NB4 (cell line): ENCODE measurements around the gene TTN.

Source experiments
- DNase-seq: peaks from one replicate; pipeline ENCODE4 v3.0.0; 2010; ENCODE audit warnings: low read depth
- H3K4me3 ChIP-seq: one replicate; pipeline ENCODE4 v1.5.1; 2011; ENCODE audit warnings: mild to moderate bottlenecking, low read depth, low read length, moderate library complexity
- CTCF ChIP-seq: IDR thresholded peaks from one replicate; pipeline ENCODE4 v1.5.1; 2012; ENCODE audit warnings: low read depth, low read length
- MAX ChIP-seq: IDR thresholded peaks from 2 replicates; pipeline ENCODE4 v1.6.1; 2011; ENCODE audit warnings: low read depth, low read length
- MYC ChIP-seq: IDR thresholded peaks from 2 replicates; pipeline ENCODE4 v1.6.1; 2011; ENCODE audit warnings: low read depth, low read length
- POLR2A ChIP-seq: IDR thresholded peaks from 2 replicates; pipeline ENCODE4 v1.6.1; 2011; ENCODE audit warnings: mild to moderate bottlenecking; ENCODE audit not compliant: insufficient read length; ENCODE audit errors: extremely low read depth

Gene TTN

GRCh38 chr2:178510384-178510783 is 296.8 kb downstream of the TTN start:
- no peak overlapping the region for H3K4me3 ChIP-seq

GRCh38 chr2:178508646-178509045 is 298.6 kb downstream of the TTN start:
- no peak for TF ChIP-seq MAX
- TF ChIP-seq CTCF = no peak
- TF ChIP-seq MYC = no peak
- no peak for TF ChIP-seq POLR2A
- H3K4me3 ChIP-seq = no peak overlapping the region
- no peak for DNase-seq

More at GRCh38 chr2:178510384-178510783, 296.8 kb downstream of the TTN start:
- TF ChIP-seq POLR2A (no peak), CTCF (no peak), MYC (no peak), MAX (no peak)
- DNase-seq = no peak

DNA sequence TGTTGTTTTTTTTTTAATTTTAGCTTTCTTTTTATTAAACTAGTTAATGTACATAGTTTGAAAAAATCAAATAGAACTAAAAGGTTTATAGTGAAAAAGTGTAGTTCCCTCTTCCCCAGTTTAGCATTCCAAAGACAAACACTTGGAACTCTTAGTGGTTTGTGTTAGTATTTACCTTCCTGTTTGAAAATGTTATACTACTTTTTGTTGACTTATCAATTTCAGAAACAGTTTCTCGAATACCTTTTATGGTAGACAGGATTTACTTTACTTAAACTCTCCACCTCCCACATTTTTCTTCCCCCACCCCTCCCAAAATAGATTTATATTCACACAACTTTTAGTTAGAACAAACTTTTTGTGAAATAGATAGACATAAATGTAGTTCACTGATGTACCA is 300.3 kb downstream of the TTN start:
- H3K4me3 ChIP-seq = no peak overlapping the region
- TF ChIP-seq CTCF (no peak), MAX (no peak), POLR2A (no peak), MYC (no peak)
- DNase-seq = no peak

- no peak overlapping the region for H3K4me3 ChIP-seq
- DNase-seq = no peak
- TF ChIP-seq MYC (no peak), CTCF (no peak), POLR2A (no peak), MAX (no peak)
Observed at GRCh38 chr2:178506524-178506923, 300.7 kb downstream of the TTN start.

GRCh38 chr2:178506101-178506500 is 301.1 kb downstream of the TTN start:
- DNase-seq = no peak
- TF ChIP-seq CTCF (no peak), MYC (no peak), POLR2A (no peak), MAX (no peak)
- no peak overlapping the region for H3K4me3 ChIP-seq

DNA sequence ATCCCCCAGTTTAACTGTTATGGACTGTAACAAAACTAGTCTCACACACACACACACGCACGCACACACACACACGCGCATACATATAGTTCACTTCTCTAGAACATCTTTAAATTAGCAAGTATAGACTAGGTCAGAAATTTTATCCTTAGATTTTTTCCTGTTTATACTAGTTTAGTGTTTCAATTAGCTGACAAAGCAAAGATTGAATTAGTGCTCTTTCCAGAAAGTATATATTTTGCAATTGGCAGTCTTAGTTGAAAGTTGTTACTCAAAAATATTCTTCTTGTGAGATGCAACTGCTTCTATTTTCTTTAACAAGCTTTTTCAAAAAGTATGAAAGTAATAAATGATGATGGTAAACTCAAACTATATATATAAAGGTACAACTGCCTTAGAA is 304.5 kb downstream of the TTN start:
- no peak overlapping the region for H3K4me3 ChIP-seq
- no peak for TF ChIP-seq MAX
- no peak for TF ChIP-seq MYC
- TF ChIP-seq POLR2A = no peak
- TF ChIP-seq CTCF = no peak
- no peak for DNase-seq
